ENCODE results near the gene ALK.

ALK gene

DNA sequence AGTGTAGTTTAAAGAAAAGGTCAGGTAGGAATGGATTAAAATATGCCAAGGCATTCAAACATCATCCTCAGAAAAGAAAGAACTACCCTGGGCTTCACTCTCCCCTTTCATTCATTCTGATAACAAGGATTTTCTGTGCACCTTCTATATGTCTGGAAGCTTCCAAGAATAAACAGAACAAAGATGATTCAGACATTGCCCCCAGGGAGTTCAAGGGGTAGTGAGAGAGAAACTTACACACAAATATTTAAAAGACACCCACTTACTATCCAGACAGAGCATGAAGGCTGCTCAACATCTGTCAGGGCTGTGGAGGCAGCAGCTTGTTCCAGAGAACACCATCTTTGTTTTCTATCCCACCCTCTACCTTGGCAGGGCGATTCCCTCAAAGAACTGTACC, 140.5 kb downstream of the ALK start:
- ATAC-seq (ENCODE audit: insufficient read depth, low read depth) (no peak), DNase-seq (no peak)
- no peaks in the 10 kb centered on the region for H3K36me3 ChIP-seq (ENCODE audit: insufficient read depth, low read length)
- no peak overlapping the region for H3K9ac ChIP-seq (ENCODE audit: low read depth, low read length)
- H3K4me2 ChIP-seq (ENCODE audit: insufficient read depth, low read length) = no peak overlapping the region
- no peak overlapping the region for H2AFZ ChIP-seq (ENCODE audit: low read depth, low read length)
- no peaks in the 10 kb centered on the region for H3K79me2 ChIP-seq (ENCODE audit: insufficient read depth, low read length)
- no peak overlapping the region for H3K4me3 ChIP-seq (ENCODE audit: low read depth in 1 of 2, low read length in 2 of 2)
- H3K9me3 ChIP-seq (ENCODE audit: insufficient read depth, low read length, severe bottlenecking) = no peaks in the 10 kb centered on the region
- no peaks in the 10 kb centered on the region for H3K4me1 ChIP-seq (ENCODE audit: insufficient read depth, low read length)
- H3K27ac ChIP-seq (ENCODE audit: low read length) = no peak overlapping the region
- H4K20me1 ChIP-seq (ENCODE audit: insufficient read depth, low read length) = no peaks in the 10 kb centered on the region
- H3K27me3 ChIP-seq (ENCODE audit: insufficient read depth, low read length, poor library complexity) = peaks cover 12% of the 10 kb centered on the region
- no peak for TF ChIP-seq EZH2 (IDR thresholded peaks at IDR 0.05; ENCODE audit: borderline replicate concordance, low read depth, low read length, severe bottlenecking)
- TF ChIP-seq, protein P1, sequence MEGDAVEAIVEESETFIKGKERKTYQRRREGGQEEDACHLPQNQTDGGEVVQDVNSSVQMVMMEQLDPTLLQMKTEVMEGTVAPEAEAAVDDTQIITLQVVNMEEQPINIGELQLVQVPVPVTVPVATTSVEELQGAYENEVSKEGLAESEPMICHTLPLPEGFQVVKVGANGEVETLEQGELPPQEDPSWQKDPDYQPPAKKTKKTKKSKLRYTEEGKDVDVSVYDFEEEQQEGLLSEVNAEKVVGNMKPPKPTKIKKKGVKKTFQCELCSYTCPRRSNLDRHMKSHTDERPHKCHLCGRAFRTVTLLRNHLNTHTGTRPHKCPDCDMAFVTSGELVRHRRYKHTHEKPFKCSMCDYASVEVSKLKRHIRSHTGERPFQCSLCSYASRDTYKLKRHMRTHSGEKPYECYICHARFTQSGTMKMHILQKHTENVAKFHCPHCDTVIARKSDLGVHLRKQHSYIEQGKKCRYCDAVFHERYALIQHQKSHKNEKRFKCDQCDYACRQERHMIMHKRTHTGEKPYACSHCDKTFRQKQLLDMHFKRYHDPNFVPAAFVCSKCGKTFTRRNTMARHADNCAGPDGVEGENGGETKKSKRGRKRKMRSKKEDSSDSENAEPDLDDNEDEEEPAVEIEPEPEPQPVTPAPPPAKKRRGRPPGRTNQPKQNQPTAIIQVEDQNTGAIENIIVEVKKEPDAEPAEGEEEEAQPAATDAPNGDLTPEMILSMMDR (IDR thresholded peaks at IDR 0.05; ENCODE audit: borderline replicate concordance, extremely low read depth, low read length, poor library complexity, severe bottlenecking) = no peak

DNA sequence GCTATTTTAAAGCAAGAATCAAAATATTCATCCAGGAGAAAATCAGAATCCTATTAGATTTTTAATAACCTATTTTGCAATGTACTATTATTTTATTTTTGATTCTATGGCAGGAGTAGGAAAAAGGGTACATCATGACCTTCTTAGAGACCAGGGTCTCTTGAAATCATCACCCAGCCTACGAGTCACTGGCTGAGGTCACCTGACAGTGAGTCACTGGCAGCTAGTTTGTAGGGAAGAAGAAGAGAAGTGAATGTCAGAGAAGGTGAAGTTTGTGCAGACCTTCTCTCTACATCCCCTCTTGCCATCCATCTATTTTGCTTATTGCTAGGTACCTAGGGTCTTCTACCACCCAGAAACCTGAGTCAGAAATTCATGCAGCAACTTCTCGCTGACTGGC, 144.2 kb downstream of the ALK start:
- ATAC-seq (ENCODE audit: insufficient read depth, low read depth) (no peak), DNase-seq (no peak)
- Histone ChIP-seq H3K4me2 (ENCODE audit: insufficient read depth, low read length) (no peak overlapping the region), H3K9me3 (ENCODE audit: insufficient read depth, low read length, severe bottlenecking) (no peaks in the 10 kb centered on the region), H3K27me3 (ENCODE audit: insufficient read depth, low read length, poor library complexity) (peaks cover 12% of the 10 kb centered on the region), H3K27ac (ENCODE audit: low read length) (no peak overlapping the region), H3K4me3 (ENCODE audit: low read depth in 1 of 2, low read length in 2 of 2) (no peak overlapping the region), H2AFZ (ENCODE audit: low read depth, low read length) (no peak overlapping the region), H3K79me2 (ENCODE audit: insufficient read depth, low read length) (no peaks in the 10 kb centered on the region), H3K36me3 (ENCODE audit: insufficient read depth, low read length) (no peaks in the 10 kb centered on the region), H3K9ac (ENCODE audit: low read depth, low read length) (no peak overlapping the region), H4K20me1 (ENCODE audit: insufficient read depth, low read length) (no peaks in the 10 kb centered on the region), H3K4me1 (ENCODE audit: insufficient read depth, low read length) (no peaks in the 10 kb centered on the region)
- no peak for TF ChIP-seq EZH2 (IDR thresholded peaks at IDR 0.05; ENCODE audit: borderline replicate concordance, low read depth, low read length, severe bottlenecking)

DNA sequence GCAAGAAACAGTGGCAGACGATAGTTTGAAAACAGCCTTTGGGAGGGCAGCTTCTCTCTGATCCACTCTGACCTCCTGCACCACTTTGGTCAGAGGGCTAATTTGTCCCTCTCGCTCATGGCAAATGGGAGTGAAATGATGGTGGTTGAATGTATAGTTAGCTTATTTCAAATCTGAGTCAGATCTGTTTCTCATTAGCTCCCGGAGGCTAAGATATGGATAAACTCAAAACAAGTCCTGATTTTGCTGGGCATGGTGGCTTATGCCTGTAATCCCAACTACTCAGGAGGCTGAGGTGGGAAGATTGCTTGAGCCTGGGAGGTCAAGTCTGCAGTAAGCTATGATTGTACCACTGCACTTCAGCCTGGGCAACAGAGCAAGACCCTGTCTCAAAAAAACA, 145.0 kb downstream of the ALK start:
- ATAC-seq (ENCODE audit: insufficient read depth, low read depth) (no peak), DNase-seq (no peak)
- no peak for TF ChIP-seq EZH2 (IDR thresholded peaks at IDR 0.05; ENCODE audit: borderline replicate concordance, low read depth, low read length, severe bottlenecking)
- TF ChIP-seq, protein P1 (IDR thresholded peaks at IDR 0.05; ENCODE audit: borderline replicate concordance, extremely low read depth, low read length, poor library complexity, severe bottlenecking) = no peak
- Histone ChIP-seq H3K9me3 (ENCODE audit: insufficient read depth, low read length, severe bottlenecking) (no peaks in the 10 kb centered on the region), H4K20me1 (ENCODE audit: insufficient read depth, low read length) (no peaks in the 10 kb centered on the region), H3K4me2 (ENCODE audit: insufficient read depth, low read length) (no peak overlapping the region), H3K9ac (ENCODE audit: low read depth, low read length) (no peak overlapping the region), H2AFZ (ENCODE audit: low read depth, low read length) (no peak overlapping the region), H3K36me3 (ENCODE audit: insufficient read depth, low read length) (no peaks in the 10 kb centered on the region), H3K27ac (ENCODE audit: low read length) (no peak overlapping the region), H3K27me3 (ENCODE audit: insufficient read depth, low read length, poor library complexity) (peaks cover 12% of the 10 kb centered on the region), H3K4me1 (ENCODE audit: insufficient read depth, low read length) (no peaks in the 10 kb centered on the region), H3K79me2 (ENCODE audit: insufficient read depth, low read length) (no peaks in the 10 kb centered on the region), H3K4me3 (ENCODE audit: low read depth in 1 of 2, low read length in 2 of 2) (no peak overlapping the region)

DNA sequence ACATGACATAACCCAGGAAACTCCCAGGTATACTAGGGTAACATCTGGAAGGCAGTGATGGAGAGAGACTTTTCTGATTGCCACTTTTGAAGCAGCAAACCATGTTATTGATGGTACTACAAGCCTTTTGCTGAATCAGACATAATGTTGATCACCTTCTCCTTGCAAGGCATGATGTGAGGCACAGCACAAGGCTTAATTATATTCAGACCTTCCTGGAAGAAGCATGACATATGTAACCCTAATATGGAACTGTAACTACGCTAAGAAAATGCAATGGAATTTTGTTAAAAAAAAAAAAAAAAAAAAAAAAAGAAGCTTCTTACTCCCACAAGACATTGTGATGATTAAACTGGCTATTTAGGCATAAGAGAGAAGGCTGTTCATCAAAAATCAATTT, 145.4 kb downstream of the ALK start:
- TF ChIP-seq EZH2 (IDR thresholded peaks at IDR 0.05; ENCODE audit: borderline replicate concordance, low read depth, low read length, severe bottlenecking) = no peak
- TF ChIP-seq, protein P1 (IDR thresholded peaks at IDR 0.05; ENCODE audit: borderline replicate concordance, extremely low read depth, low read length, poor library complexity, severe bottlenecking) = no peak
- H3K36me3 ChIP-seq (ENCODE audit: insufficient read depth, low read length) = no peaks in the 10 kb centered on the region
- ATAC-seq (ENCODE audit: insufficient read depth, low read depth) (no peak), DNase-seq (no peak)
- H3K9ac ChIP-seq (ENCODE audit: low read depth, low read length) = no peak overlapping the region
- H3K4me3 ChIP-seq (ENCODE audit: low read depth in 1 of 2, low read length in 2 of 2) = no peak overlapping the region
- H4K20me1 ChIP-seq (ENCODE audit: insufficient read depth, low read length) = no peaks in the 10 kb centered on the region
- peaks cover 12% of the 10 kb centered on the region for H3K27me3 ChIP-seq (ENCODE audit: insufficient read depth, low read length, poor library complexity)
- H3K27ac ChIP-seq (ENCODE audit: low read length) = no peak overlapping the region
- H3K4me1 ChIP-seq (ENCODE audit: insufficient read depth, low read length) = no peaks in the 10 kb centered on the region
- no peak overlapping the region for H3K4me2 ChIP-seq (ENCODE audit: insufficient read depth, low read length)
- H3K79me2 ChIP-seq (ENCODE audit: insufficient read depth, low read length) = no peaks in the 10 kb centered on the region
- H2AFZ ChIP-seq (ENCODE audit: low read depth, low read length) = no peak overlapping the region
- H3K9me3 ChIP-seq (ENCODE audit: insufficient read depth, low read length, severe bottlenecking) = no peaks in the 10 kb centered on the region

Data from DND-41 (cell line).